Lung (tissue), 12 donors: Measurements from ENCODE around the gene GPR119. TPM values are rescaled to one million over a fixed set of nuclear protein-coding genes. Genes with fewer than 3 reads are reported as not detected.
"Not testable (repeated sequence)": the region's sequence is repeated elsewhere in the genome, so short reads cannot be mapped to it uniquely, and the experiment has no call there.

Experiments
- ATAC-seq: fragments of 200-7000 bp; cut with Tn5 transposase; one replicate; pipeline ENCODE4 v1.9.1; 2020; ENCODE audit warnings: moderate number of reproducible peaks; ENCODE audit not compliant: insufficient read depth, low FRiP score
- DNase-seq, 3 donors: peaks; one replicate each; pipeline ENCODE4 v3.0.0-alpha.2; 2013 to 2017
- H3K27ac ChIP-seq, 2 donors: one replicate each; pipeline ENCODE4 v1.5.1; 2013; ENCODE audit warnings: mild to moderate bottlenecking in 2 of 2, moderate library complexity in 2 of 2, control low read depth in 1 of 2, inconsistent platforms in 1 of 2, low read depth in 1 of 2, low read length in 1 of 2
- H3K27me3 ChIP-seq, 3 donors: one replicate each; pipeline ENCODE4 v1.5.1; 2013; ENCODE audit warnings: low read length in 2 of 3; ENCODE audit not compliant: control insufficient read depth in 3 of 3, insufficient read depth in 3 of 3
- H3K36me3 ChIP-seq, 4 donors: one replicate each; pipeline ENCODE4 v1.5.1; 2013; ENCODE audit warnings: low read length in 4 of 4, mild to moderate bottlenecking in 1 of 4, moderate library complexity in 1 of 4; ENCODE audit not compliant: control insufficient read depth in 4 of 4, insufficient read depth in 4 of 4
- H3K4me1 ChIP-seq, 5 donors: one replicate each; pipeline ENCODE4 v1.5.1; 2013; ENCODE audit warnings: low read length in 5 of 5, mild to moderate bottlenecking in 2 of 5, moderate library complexity in 1 of 5; ENCODE audit not compliant: control insufficient read depth in 5 of 5, insufficient read depth in 5 of 5
- H3K4me3 ChIP-seq: one replicate; pipeline ENCODE4 v1.5.1; 2013; ENCODE audit warnings: mild to moderate bottlenecking, control low read depth, moderate library complexity
- H3K9ac ChIP-seq, 2 donors: one replicate each; pipeline ENCODE4 v1.5.1; 2013; ENCODE audit warnings: low read length in 2 of 2, control low read depth in 1 of 2; ENCODE audit not compliant: insufficient read depth in 1 of 2
- H3K9me3 ChIP-seq, 4 donors: one replicate each; pipeline ENCODE4 v1.5.1; 2013; ENCODE audit warnings: low read length in 3 of 4, mild to moderate bottlenecking in 1 of 4, moderate library complexity in 1 of 4; ENCODE audit not compliant: control insufficient read depth in 4 of 4, insufficient read depth in 3 of 4
- WGBS, 2 donors: extraction: QIAGEN DNeasy Blood & Tissue Kit; methylation state at CpG; one replicate each; pipeline ENCODE4 v1.1.7; 2013; 5-methylcytosine and 5-hydroxymethylcytosine counted together
- polyA plus RNA-seq, 2 donors: library from polyadenylated mRNA; stranded (reverse); fragments of 200-250 nt; gene quantifications; one replicate each; pipeline ENCODE4 v1.2.1, GENCODE V29; 2013
- total RNA-seq, 2 donors: library from RNA; depleted of rRNA in 1 of 2; stranded (reverse); fragments of >200 nt in 1 of 2; gene quantifications; one replicate each; pipeline ENCODE4 v1.2.1, GENCODE V29; 2014 to 2021
- TF ChIP-seq, protein P1 (sequence below): IDR thresholded peaks from 2 replicates; pipeline ENCODE4 v1.5.1; 2012; ENCODE audit warnings: mild to moderate bottlenecking; ENCODE audit errors: control extremely low read depth, extremely low read depth
- donor health status: control.
- donor health status: control.
- donor health status: Bipolar disorder and iron deficiency.
- donor health status: healthy.
- donor health status: DM: yes; HTN: yes; CAD: no.

The GPR119 gene
- total and polyA plus RNA-seq, 4 donors, result not detected

GRCh38 chrX:130386408-130386808, 934 bp upstream of the GPR119 start:
- WGBS, 2 donors, result 60 to 83% methylated on average over 5 of the region's 5 CpGs
- TF ChIP-seq, protein P1, sequence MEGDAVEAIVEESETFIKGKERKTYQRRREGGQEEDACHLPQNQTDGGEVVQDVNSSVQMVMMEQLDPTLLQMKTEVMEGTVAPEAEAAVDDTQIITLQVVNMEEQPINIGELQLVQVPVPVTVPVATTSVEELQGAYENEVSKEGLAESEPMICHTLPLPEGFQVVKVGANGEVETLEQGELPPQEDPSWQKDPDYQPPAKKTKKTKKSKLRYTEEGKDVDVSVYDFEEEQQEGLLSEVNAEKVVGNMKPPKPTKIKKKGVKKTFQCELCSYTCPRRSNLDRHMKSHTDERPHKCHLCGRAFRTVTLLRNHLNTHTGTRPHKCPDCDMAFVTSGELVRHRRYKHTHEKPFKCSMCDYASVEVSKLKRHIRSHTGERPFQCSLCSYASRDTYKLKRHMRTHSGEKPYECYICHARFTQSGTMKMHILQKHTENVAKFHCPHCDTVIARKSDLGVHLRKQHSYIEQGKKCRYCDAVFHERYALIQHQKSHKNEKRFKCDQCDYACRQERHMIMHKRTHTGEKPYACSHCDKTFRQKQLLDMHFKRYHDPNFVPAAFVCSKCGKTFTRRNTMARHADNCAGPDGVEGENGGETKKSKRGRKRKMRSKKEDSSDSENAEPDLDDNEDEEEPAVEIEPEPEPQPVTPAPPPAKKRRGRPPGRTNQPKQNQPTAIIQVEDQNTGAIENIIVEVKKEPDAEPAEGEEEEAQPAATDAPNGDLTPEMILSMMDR, result no peak
- no peak overlapping the region for H3K4me3 ChIP-seq
- ATAC-seq (no peak), DNase-seq (no peak)
- no peak overlapping the region for H3K27ac ChIP-seq
- peaks cover 0 to 3% (median 0%) of the 10 kb centered on the region in 4 donors for H3K9me3 ChIP-seq
- no peak overlapping the region for H3K9ac ChIP-seq
- H3K4me1 ChIP-seq, result no peaks in the 10 kb centered on the region
- peaks cover 0 to 6% (median 2%) of the 10 kb centered on the region in 3 donors for H3K27me3 ChIP-seq
- H3K36me3 ChIP-seq, result no peaks in the 10 kb centered on the region

DNA sequence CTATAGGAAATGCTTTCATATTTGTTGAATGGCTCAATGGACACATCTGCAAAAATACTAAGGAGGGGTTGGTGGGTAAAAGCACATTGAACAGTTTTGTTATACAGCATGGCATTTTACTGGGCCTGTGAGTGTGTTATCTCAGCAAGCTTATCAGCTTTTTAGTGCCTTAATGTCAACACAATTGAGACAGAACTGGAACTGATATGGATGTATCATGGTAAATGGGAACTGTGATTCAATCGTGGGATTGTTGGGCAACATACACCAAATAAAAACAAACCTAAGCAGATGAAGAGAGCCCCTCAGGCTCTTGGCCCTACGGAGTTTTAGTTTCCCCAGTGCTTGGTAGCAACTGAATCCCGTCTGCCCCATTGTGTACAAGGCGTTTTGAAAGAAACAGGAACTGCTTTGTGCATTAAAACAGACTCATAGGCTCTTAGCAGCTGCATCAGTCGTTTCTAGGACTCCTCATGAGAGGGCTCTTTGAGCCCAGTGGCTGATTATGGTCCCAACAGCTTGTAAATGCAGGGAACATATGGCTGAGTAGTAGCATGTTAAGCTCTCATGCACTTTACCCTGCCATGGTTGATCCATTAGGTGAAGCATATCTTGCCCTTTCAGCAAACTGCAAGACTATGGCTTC, 7.3 kb downstream of the GPR119 start:
- no peak for ATAC-seq

GRCh38 chrX:130376077-130376476, 9.4 kb downstream of the GPR119 start:
- Histone ChIP-seq H3K4me3 (no peak overlapping the region), H3K27ac (no peak overlapping the region), H3K36me3 (peaks cover 0 to 2% (median 0%) of the 10 kb centered on the region in 4 donors), H3K4me1 (no peaks in the 10 kb centered on the region), H3K9ac (no peak overlapping the region), H3K27me3 (peaks cover 0 to 7% (median 0%) of the 10 kb centered on the region in 3 donors), H3K9me3 (no peaks in the 10 kb centered on the region)
- TF ChIP-seq, protein P1, result no peak
- no peak for DNase-seq
- ATAC-seq, result no peak

More for the DNA sequence above, 7.3 kb downstream of the GPR119 start:
- Histone ChIP-seq H3K9ac (no peak overlapping the region), H3K4me1 (no peaks in the 10 kb centered on the region), H3K36me3 (no peaks in the 10 kb centered on the region), H3K9me3 (peaks cover 0 to under 1% (median 0%) of the 10 kb centered on the region in 4 donors), H3K27ac (no peak overlapping the region), H3K4me3 (no peak overlapping the region), H3K27me3 (peaks cover 0 to 7% (median 1%) of the 10 kb centered on the region in 3 donors)
- 34 to 42% methylated on average over 5 of the region's 5 CpGs for WGBS, 2 donors
- DNase-seq, result no peak
- TF ChIP-seq, protein P1, result no peak

GRCh38 chrX:130352050-130352449, 33.4 kb downstream of the GPR119 start:
- not testable (repeated sequence) for H3K36me3 ChIP-seq, H3K9me3 ChIP-seq, DNase-seq, H3K9ac ChIP-seq, H3K4me1 ChIP-seq, H3K4me3 ChIP-seq, H3K27me3 ChIP-seq, H3K27ac ChIP-seq, ATAC-seq
- 78 to 100% methylated on average over 1 of the region's 1 CpG for WGBS, 2 donors
